Epithelial cell of esophagus (primary cell): ENCODE measurements around the gene TNFAIP8L3.
A peak's percentile ranks its signal among the peaks of the same experiment; 100 is the strongest.

Experiments used
- DNase-seq: peaks from one replicate; pipeline ENCODE4 v3.0.0; 2010; ENCODE audit warnings: low read depth
- H3K4me3 ChIP-seq: 2 replicates; pipeline ENCODE4 v1.5.1; 2011; ENCODE audit warnings: mild to moderate bottlenecking, low read length, control low read depth
- TF ChIP-seq, protein P1 (sequence below): IDR thresholded peaks from 2 replicates; pipeline ENCODE4 v1.5.1; 2011; ENCODE audit warnings: low read depth, mild to moderate bottlenecking, low read length, control low read depth, inconsistent platforms; ENCODE audit not compliant: insufficient read depth; ENCODE audit errors: missing control alignments

TNFAIP8L3 gene

DNA sequence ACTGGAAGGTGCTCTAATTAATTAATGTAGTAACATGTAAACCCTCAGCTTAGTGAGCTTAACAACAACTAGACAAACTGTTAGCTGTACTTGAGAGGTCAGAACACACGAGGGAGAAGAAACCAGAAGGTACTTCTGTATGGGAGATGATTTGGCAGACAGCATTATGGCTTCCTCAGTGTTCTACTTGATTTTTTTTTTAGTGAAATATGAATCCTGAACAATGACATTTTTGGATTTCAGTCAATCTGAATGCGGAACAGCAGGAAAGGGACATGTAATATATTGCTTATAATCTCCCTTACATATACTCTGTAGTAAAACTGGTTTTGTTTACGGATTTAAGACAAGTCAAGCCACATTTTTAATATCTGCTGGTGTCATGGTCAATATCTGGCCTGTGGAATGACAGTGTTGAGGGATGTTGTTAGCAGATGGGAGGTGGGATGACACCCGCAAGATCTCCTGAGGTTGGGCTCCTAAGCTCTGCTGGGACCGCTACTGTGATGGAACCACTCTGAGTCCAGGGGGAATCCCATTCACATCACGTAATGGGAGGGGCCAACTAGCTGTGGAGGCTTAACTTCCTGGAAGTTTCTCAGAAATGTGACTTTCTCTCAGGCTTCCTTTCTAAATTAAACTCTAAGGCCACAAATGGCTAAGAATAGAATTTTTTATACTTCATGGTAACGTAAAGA, 18.7 kb downstream of the TNFAIP8L3 start:
- no peak overlapping the region for H3K4me3 ChIP-seq
- DNase-seq = no peak
- TF ChIP-seq, protein P1, sequence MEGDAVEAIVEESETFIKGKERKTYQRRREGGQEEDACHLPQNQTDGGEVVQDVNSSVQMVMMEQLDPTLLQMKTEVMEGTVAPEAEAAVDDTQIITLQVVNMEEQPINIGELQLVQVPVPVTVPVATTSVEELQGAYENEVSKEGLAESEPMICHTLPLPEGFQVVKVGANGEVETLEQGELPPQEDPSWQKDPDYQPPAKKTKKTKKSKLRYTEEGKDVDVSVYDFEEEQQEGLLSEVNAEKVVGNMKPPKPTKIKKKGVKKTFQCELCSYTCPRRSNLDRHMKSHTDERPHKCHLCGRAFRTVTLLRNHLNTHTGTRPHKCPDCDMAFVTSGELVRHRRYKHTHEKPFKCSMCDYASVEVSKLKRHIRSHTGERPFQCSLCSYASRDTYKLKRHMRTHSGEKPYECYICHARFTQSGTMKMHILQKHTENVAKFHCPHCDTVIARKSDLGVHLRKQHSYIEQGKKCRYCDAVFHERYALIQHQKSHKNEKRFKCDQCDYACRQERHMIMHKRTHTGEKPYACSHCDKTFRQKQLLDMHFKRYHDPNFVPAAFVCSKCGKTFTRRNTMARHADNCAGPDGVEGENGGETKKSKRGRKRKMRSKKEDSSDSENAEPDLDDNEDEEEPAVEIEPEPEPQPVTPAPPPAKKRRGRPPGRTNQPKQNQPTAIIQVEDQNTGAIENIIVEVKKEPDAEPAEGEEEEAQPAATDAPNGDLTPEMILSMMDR = no peak

GRCh38 chr15:51075364-51075763, 19.3 kb downstream of the TNFAIP8L3 start:
- DNase-seq = no peak
- H3K4me3 ChIP-seq = no peak overlapping the region
- TF ChIP-seq, protein P1 = no peak

- DNase-seq = peak; percentile 52
- TF ChIP-seq, protein P1 = no peak
- no peak overlapping the region for H3K4me3 ChIP-seq
Observed at GRCh38 chr15:51074926-51075325, 19.8 kb downstream of the TNFAIP8L3 start.

DNA sequence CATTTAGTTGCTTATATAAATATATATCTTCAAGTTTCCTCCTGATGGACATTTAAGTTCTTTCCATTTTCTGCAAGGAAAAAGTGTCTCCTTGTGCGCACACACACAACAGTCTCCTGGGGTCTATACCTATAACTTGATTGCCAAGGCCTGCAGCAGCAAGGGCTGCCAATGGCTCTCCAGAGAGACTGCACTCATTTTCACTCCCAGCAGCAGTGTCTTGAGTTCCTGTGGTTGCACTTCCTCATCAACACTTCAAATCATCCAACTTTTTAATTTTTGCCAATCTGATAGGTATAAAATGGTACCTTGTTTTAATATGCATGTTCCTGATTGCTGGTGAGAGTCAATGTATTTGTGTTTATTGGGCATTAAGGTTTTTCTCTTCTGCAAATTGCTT, 23.1 kb downstream of the TNFAIP8L3 start:
- TF ChIP-seq, protein P1 = no peak
- no peak for DNase-seq
- no peak overlapping the region for H3K4me3 ChIP-seq

DNA sequence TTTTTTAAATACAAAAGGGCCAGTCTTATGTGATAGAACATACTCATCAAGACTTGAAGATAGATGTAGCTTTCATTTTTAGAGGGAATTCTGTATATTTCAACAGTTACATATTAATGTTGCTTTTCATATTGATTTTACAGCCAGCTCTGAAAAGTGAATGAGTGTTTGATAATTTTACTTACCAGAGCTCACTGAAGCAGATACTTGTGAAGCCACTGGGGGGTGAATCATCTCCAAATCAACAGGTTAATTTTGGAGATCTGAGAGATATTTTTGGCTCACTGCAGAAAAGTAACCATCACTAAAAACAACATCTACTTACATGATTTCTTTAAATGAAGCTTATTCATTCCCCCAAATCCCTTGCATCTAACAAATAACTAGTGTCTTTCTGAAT, 24.7 kb downstream of the TNFAIP8L3 start:
- no peak overlapping the region for H3K4me3 ChIP-seq
- DNase-seq = no peak
- TF ChIP-seq, protein P1 = no peak

- no peak overlapping the region for H3K4me3 ChIP-seq
- TF ChIP-seq, protein P1 = no peak
- no peak for DNase-seq
Observed at GRCh38 chr15:51067510-51067909, 27.2 kb downstream of the TNFAIP8L3 start.

DNA sequence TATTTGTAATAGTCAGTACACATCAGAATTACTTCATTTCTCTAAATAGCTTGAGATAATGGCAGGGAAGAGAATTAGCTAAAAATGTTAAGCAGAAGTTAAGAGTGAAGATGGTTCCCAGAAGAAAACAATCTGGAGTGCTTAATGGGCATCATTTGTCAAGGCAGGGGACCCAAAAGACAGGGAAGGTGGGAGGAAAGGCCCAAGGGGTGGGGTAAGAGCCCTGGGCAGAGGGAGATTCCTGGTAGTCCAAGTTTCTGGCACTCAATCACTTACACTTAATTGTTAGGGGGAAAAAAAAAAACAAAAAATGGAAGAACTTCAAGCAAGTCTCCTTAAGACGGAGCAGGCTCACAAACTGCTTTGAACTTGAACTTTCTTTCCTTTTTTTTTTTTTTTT, 28.9 kb downstream of the TNFAIP8L3 start:
- H3K4me3 ChIP-seq = no peak overlapping the region
- no peak for DNase-seq
- TF ChIP-seq, protein P1 = no peak
